Upper lobe of right lung (tissue), 1 donor: ENCODE results near the gene PRKAB2. TPM values are rescaled to one million over a fixed set of nuclear protein-coding genes. Genes with fewer than 3 reads are reported as not detected.

Experiments used
- ATAC-seq: fragments of 200-7000 bp; cut with Tn5 transposase; one replicate; pipeline ENCODE4 v1.9.1; 2020; ENCODE audit warnings: mild to moderate bottlenecking, moderate library complexity
- DNase-seq: peaks from one replicate; pipeline ENCODE4 v3.0.0-alpha.2; 2020
- H3K27ac ChIP-seq: fragments of 200-600 bp; one replicate; pipeline ENCODE4 v1.8.0; 2022
- H3K27me3 ChIP-seq: fragments of 200-600 bp; one replicate; pipeline ENCODE4 v1.8.0; 2022; ENCODE audit warnings: mild to moderate bottlenecking
- H3K36me3 ChIP-seq: fragments of 200-600 bp; one replicate; pipeline ENCODE4 v1.8.0; 2022
- H3K4me1 ChIP-seq: fragments of 200-600 bp; one replicate; pipeline ENCODE4 v1.8.0; 2022
- H3K4me3 ChIP-seq: fragments of 200-600 bp; one replicate; pipeline ENCODE4 v1.8.0; 2022; ENCODE audit warnings: mild to moderate bottlenecking
- H3K9me3 ChIP-seq: fragments of 200-600 bp; one replicate; pipeline ENCODE4 v1.8.0; 2022
- CTCF ChIP-seq: fragments of 200-600 bp; IDR thresholded peaks from one replicate; pipeline ENCODE4 v1.8.0; 2022; ENCODE audit warnings: antibody characterized with exemption
- intact Hi-C: fragments of 100-400 bp; cut with DNase I; formaldehyde crosslinking; loops from one replicate; pipeline ENCODE4 v1.11.0; 2022
- total RNA-seq: library from RNA; stranded (reverse); fragmentation: NEBNext Ultra II Directional; extraction: Animal tissue kit (Norgen Biotek cat#: 25700); gene quantifications from one replicate; pipeline ENCODE4 v1.2.1, GENCODE V29; 2021
- donor health status: DM: no; HTN: yes; CAD: no; lungs with severe emphysema.

Gene PRKAB2
- total RNA-seq, 1 donor from 2014 or later: 12.3 TPM

- intact Hi-C loops: no loop called here
- ATAC-seq (no peak), DNase-seq (no peak)
- H3K36me3 ChIP-seq: peaks cover 56% of the 10 kb centered on the region
- no peak for TF ChIP-seq CTCF
- H3K4me1 ChIP-seq: no peaks in the 10 kb centered on the region
- H3K9me3 ChIP-seq: no peaks in the 10 kb centered on the region
- no peak overlapping the region for H3K4me3 ChIP-seq
- H3K27me3 ChIP-seq: no peaks in the 10 kb centered on the region
- no peak overlapping the region for H3K27ac ChIP-seq
These were observed 37.9 kb upstream of the PRKAB2 start for GRCh38 chr1:147209825-147210821.

GRCh38 chr1:147208619-147209018, 36.3 kb upstream of the PRKAB2 start:
- no peak for DNase-seq
- no peak for ATAC-seq
- Histone ChIP-seq H3K9me3 (no peaks in the 10 kb centered on the region), H3K27ac (no peak overlapping the region), H3K4me3 (no peak overlapping the region), H3K27me3 (no peaks in the 10 kb centered on the region), H3K4me1 (no peaks in the 10 kb centered on the region), H3K36me3 (peaks cover 67% of the 10 kb centered on the region)
- intact Hi-C loops: no loop called here
- no peak for TF ChIP-seq CTCF

GRCh38 chr1:147207192-147207591, 34.9 kb upstream of the PRKAB2 start:
- Histone ChIP-seq H3K9me3 (no peaks in the 10 kb centered on the region), H3K27me3 (no peaks in the 10 kb centered on the region), H3K4me1 (no peaks in the 10 kb centered on the region), H3K27ac (no peak overlapping the region), H3K4me3 (no peak overlapping the region), H3K36me3 (peaks cover 59% of the 10 kb centered on the region)
- DNase-seq (no peak), ATAC-seq (no peak)
- TF ChIP-seq CTCF: no peak
- intact Hi-C loops: no loop called here

GRCh38 chr1:147204080-147204479, 31.8 kb upstream of the PRKAB2 start:
- H3K27me3 ChIP-seq: no peaks in the 10 kb centered on the region
- DNase-seq: no peak
- no peak for ATAC-seq
- H3K36me3 ChIP-seq: peaks cover 35% of the 10 kb centered on the region
- H3K9me3 ChIP-seq: no peaks in the 10 kb centered on the region
- H3K4me3 ChIP-seq: no peak overlapping the region
- intact Hi-C loops: no loop called here
- no peaks in the 10 kb centered on the region for H3K4me1 ChIP-seq
- H3K27ac ChIP-seq: no peak overlapping the region
- TF ChIP-seq CTCF: no peak

GRCh38 chr1:147202576-147202975, 30.3 kb upstream of the PRKAB2 start:
- intact Hi-C loops: no loop called here
- no peak overlapping the region for H3K27ac ChIP-seq
- DNase-seq (no peak), ATAC-seq (no peak)
- H3K27me3 ChIP-seq: no peaks in the 10 kb centered on the region
- no peaks in the 10 kb centered on the region for H3K9me3 ChIP-seq
- H3K4me1 ChIP-seq: no peaks in the 10 kb centered on the region
- TF ChIP-seq CTCF: no peak
- peaks cover 23% of the 10 kb centered on the region for H3K36me3 ChIP-seq
- no peak overlapping the region for H3K4me3 ChIP-seq
